ENCODE measurements around the gene CORO1C. TPM values are rescaled to one million over a fixed set of nuclear protein-coding genes. Genes with fewer than 3 reads are reported as not detected.

The CORO1C gene
- total and polyA plus RNA-seq, 9 of the 15 experiments (the other 6 are each of a cell fraction or from before 2014, with no cell fraction given) = 55.2 to 280 (median 150) TPM

DNA sequence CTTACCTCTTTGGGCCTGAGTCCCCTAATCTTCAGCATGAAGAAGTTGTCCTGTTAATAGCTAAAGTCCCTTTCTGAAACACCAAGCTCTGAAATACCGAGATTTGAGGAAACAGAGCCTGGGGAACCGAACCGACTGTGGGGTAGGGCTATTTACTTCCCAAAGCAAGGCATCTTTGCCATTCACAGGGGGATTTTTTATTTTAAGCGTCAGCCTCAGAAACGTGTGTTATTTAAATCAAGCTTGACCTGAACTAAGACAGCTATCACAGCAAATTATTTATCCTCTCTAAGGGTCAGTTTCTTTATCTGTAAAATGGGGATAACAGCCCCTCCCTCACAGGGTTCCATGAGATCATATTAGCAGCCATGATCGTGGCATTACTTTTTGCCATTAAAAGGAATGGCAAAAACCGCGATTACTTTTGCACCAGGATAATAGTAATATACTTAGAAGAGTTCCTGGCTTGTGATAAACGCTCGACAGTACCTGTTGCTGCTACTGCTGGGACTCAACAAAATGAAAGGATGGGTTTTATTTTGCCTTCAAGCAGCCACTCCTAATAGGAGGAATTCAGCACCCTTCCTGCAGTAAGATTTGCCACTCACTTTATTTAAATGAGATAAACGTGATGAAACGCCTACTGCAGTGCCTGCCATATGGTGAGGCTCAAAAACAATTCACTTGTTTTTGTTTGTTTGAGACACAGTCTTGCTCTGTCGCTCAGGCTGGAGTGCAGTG, 1.3 kb upstream of the CORO1C start:
- Histone ChIP-seq H2AFZ (ENCODE audit: low read depth, low read length) (peak overlapping the region; percentile 91), H3K27ac (ENCODE audit: extremely low read depth, low read depth, low read length) (peak overlapping the region; percentile 93; the same call in 2 of the 3 replicates), H3K79me2 (ENCODE audit: control insufficient read depth, insufficient read depth, low read length) (peaks cover 37% of the 10 kb centered on the region), H3K27me3 (ENCODE audit: control insufficient read depth in 2 of 2, insufficient read depth in 2 of 2, low read length in 2 of 2) (no peaks in the 10 kb centered on the region), H3K36me3 (ENCODE audit: control insufficient read depth, insufficient read depth, low read length) (peaks cover 15% of the 10 kb centered on the region; the same call in 2 of the 3 replicates), H3K9me1 (ENCODE audit: control insufficient read depth, insufficient read depth, low read length) (no peaks in the 10 kb centered on the region), H3K9ac (ENCODE audit: insufficient read depth in 1 of 2, low read depth in 2 of 2, low read length in 2 of 2) (peak overlapping the region; percentile 87 to 89; a peak in 3 of 4 replicates), H3K9me3 (replicated peaks; ENCODE audit: control insufficient read depth, insufficient read depth, low read depth, low read length) (no peaks in the 10 kb centered on the region), H4K20me1 (replicated peaks; ENCODE audit: control insufficient read depth, insufficient read depth, low read length) (0 out of 2 replicates have a peak, but pooled peaks cover 10% of the 10 kb centered on the region), H3K4me2 (ENCODE audit: insufficient read depth, low read length) (peak overlapping the region; percentile 93), H3K4me1 (replicated peaks in 1 of 2; ENCODE audit: control insufficient read depth in 2 of 2, insufficient read depth in 2 of 2, low read length in 2 of 2) (peaks cover 21 to 22% of the 10 kb centered on the region in 2 experiments), H3K4me3 (peak overlapping the region; percentile 89)
- ChIA-PET POLR2A (interaction anchor here (0.6 to 1.1 kb wide), 4 partner anchors 19 to 86 kb away, joined by 3 to 4 read pairs (median 4); no protein-coding TSS in a partner anchor), CTCF (ENCODE audit: low intra/inter-chr PET ratio) (no interaction called here)
- DNase-seq (ENCODE audit: extremely low read depth in 1 of 4, low spot score in 3 of 4) (no peak), ATAC-seq (no peak), FAIRE-seq (no peak)
- in situ Hi-C loops (cut with MboI) (no loop called here), intact Hi-C loops (cut with micrococcal nuclease) (loop anchor here (5.0 kb wide), 2 partner anchors 70 to 170 kb away; partner anchors contain the start of genes ISCU and SART3)
- 52% methylated on average over 13 of the region's 13 CpGs for WGBS (ENCODE audit: insufficient coverage, low coverage, missing lambda C conversion rate)
- BruUV-seq (replicated peaks) = TSS peak; percentile 92
- TF ChIP-seq, protein P1, sequence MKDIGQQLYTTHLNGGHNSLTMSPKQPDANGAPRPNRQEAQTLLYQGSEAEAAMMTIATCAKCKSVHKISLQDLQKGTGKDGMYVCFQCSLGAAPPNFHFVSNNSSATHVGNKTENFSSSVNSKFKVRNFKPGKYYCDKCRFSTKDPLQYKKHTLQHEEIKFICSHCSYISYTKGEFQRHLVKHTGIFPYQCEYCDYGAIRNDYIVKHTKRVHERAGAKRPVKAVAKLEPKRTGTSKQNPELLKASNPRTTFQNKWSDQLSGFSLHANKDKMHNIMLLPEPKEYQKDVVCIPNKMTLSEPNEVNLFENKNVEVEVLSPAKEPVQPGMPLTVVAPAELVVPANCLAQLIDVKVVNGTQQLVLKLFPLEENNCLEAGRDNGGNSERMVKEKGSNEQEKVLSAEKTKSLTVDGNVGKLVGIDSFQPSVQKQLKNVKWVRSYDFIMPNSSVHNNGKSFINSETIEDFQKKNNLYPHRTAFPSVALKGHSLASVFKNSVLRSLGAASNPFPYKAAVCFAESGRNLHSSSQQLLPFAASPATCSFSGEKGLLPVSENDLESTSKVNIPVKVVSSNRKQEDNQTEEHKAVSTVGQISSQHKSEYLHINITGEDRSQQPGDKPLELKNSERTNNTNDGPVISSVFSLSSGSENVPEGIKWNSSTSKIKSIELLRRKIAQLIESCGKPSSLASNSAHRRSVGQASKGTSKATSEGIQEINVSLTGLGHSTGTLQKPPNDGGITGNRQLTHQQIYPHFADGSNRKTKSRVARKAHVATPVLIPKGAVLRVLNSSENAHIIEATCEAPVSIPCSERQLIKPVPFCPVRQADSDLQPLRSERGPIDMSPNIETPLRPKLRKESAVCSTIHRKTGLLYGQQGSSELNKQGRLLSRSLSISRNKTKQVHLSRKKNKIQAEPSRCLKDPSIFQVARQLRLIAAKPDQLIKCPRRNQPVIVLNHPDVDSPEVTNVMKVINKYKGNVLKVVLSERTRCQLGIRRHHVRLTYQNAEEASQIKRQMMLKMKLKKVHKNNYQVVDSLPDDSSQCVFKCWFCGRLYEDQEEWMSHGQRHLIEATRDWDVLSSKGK (CRISPR knock-in tag; IDR thresholded peaks at IDR 0.05) = no peak
- TF ChIP-seq KAT2B (IDR thresholded peaks at IDR 0.05; ENCODE audit: low read depth, low read length) (no peak), ZNF586 (CRISPR knock-in tag; conservative IDR thresholded peaks at IDR 0.05) (no peak), NCOA6 (IDR thresholded peaks at IDR 0.05) (0 out of 2 replicates have a peak, but pooled peaks have one; percentile 9), FOXP1 (CRISPR knock-in tag; IDR thresholded peaks at IDR 0.05) (no peak), ETV6 (IDR thresholded peaks at IDR 0.05; ENCODE audit: borderline replicate concordance in 1 of 2, low read depth in 2 of 2, low read length in 1 of 2) (0 out of 4 replicates have a peak, but pooled peaks of 1 of the 2 experiments have one; percentile 7), ETV6 (CRISPR knock-in tag; IDR thresholded peaks at IDR 0.05; ENCODE audit: borderline replicate concordance) (no peak), ZNF431 (CRISPR knock-in tag; IDR thresholded peaks at IDR 0.05) (no peak)
- TF ChIP-seq, protein P2, sequence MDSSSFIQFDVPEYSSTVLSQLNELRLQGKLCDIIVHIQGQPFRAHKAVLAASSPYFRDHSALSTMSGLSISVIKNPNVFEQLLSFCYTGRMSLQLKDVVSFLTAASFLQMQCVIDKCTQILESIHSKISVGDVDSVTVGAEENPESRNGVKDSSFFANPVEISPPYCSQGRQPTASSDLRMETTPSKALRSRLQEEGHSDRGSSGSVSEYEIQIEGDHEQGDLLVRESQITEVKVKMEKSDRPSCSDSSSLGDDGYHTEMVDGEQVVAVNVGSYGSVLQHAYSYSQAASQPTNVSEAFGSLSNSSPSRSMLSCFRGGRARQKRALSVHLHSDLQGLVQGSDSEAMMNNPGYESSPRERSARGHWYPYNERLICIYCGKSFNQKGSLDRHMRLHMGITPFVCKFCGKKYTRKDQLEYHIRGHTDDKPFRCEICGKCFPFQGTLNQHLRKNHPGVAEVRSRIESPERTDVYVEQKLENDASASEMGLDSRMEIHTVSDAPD (CRISPR knock-in tag; IDR thresholded peaks at IDR 0.05) = no peak
- TF ChIP-seq, protein P3, sequence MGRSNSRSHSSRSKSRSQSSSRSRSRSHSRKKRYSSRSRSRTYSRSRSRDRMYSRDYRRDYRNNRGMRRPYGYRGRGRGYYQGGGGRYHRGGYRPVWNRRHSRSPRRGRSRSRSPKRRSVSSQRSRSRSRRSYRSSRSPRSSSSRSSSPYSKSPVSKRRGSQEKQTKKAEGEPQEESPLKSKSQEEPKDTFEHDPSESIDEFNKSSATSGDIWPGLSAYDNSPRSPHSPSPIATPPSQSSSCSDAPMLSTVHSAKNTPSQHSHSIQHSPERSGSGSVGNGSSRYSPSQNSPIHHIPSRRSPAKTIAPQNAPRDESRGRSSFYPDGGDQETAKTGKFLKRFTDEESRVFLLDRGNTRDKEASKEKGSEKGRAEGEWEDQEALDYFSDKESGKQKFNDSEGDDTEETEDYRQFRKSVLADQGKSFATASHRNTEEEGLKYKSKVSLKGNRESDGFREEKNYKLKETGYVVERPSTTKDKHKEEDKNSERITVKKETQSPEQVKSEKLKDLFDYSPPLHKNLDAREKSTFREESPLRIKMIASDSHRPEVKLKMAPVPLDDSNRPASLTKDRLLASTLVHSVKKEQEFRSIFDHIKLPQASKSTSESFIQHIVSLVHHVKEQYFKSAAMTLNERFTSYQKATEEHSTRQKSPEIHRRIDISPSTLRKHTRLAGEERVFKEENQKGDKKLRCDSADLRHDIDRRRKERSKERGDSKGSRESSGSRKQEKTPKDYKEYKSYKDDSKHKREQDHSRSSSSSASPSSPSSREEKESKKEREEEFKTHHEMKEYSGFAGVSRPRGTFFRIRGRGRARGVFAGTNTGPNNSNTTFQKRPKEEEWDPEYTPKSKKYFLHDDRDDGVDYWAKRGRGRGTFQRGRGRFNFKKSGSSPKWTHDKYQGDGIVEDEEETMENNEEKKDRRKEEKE (IDR thresholded peaks at IDR 0.05; ENCODE audit: borderline replicate concordance in 1 of 2, control insufficient read depth in 1 of 2, low read depth in 2 of 2, low read length in 1 of 2) = no peak
